ENCODE measurements around the gene CNRIP1.

Gene CNRIP1

DNA sequence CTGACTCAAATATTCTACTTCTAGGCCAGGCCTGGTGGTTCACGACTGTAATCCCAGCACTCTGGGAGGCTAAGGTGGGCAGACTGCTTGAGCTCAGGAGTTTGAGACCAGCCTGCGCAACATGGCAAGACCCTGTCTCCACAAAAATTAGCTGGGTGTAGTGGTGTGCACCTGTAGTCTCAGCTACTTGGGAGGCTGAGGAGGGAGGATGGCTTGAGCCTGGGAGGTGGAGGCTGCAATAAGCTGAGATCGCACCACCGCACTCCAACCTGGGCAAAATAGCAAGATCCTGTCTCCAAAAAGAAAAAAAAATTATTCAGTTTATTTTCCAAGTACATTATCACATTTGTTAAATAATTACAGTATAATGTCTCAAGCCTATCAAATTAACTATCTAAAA lies 74.7 kb downstream of the CNRIP1 start:
- no peak overlapping the region for H3K27ac ChIP-seq (ENCODE audit: low read depth, low read length)
- H3K9me3 ChIP-seq (ENCODE audit: low read length), result no peaks in the 10 kb centered on the region
- H3K36me3 ChIP-seq (ENCODE audit: insufficient read depth, low read length), result no peaks in the 10 kb centered on the region
- no peak overlapping the region for H3K9ac ChIP-seq (ENCODE audit: low read length)
- no peaks in the 10 kb centered on the region for H3K27me3 ChIP-seq (ENCODE audit: control insufficient read depth in 1 of 2, insufficient read depth in 2 of 2, low read length in 2 of 2)
- H3K4me1 ChIP-seq (ENCODE audit: insufficient read depth, low read length), result peaks cover 75% of the 10 kb centered on the region
- H3K4me3 ChIP-seq (ENCODE audit: low read depth in 1 of 2, low read length in 2 of 2), result no peak overlapping the region

DNA sequence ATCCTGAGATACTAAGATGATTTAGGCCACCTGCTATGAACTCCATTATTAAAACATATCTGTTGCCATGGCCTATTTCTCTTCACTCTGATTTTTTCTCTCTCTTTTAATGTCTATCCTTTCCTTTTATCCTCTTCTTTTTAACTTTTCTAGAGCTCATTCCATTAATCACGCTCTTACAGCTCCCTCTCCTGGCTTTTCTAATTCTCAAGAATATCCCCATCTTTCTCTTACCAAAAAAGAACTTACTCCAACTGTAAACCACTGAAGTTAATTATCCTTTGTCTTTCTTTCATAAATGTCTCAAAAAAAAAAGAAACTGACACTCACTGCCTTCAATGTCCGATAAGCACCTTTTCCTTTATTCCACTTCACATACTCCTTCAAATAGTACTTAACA lies 75.3 kb downstream of the CNRIP1 start:
- no peaks in the 10 kb centered on the region for H3K36me3 ChIP-seq (ENCODE audit: insufficient read depth, low read length)

More for the DNA sequence above, 75.3 kb downstream of the CNRIP1 start:
- H3K27ac ChIP-seq (ENCODE audit: low read depth, low read length), result no peak overlapping the region
- H3K9ac ChIP-seq (ENCODE audit: low read length), result peak overlapping the region; percentile 14
- peaks cover 74% of the 10 kb centered on the region for H3K4me1 ChIP-seq (ENCODE audit: insufficient read depth, low read length)
- no peak overlapping the region for H3K4me3 ChIP-seq (ENCODE audit: low read depth in 1 of 2, low read length in 2 of 2)
- no peaks in the 10 kb centered on the region for H3K27me3 ChIP-seq (ENCODE audit: control insufficient read depth in 1 of 2, insufficient read depth in 2 of 2, low read length in 2 of 2)
- H3K9me3 ChIP-seq (ENCODE audit: low read length), result no peaks in the 10 kb centered on the region

Data from muscle layer of colon (tissue), 2 donors.